GM21526 (cell line): ENCODE measurements around the gene EPHB3.

Experiments
- ATAC-seq: cut with Tn5 transposase; IDR thresholded peaks from one replicate; pipeline ENCODE4 v1.9.1; 2021; ENCODE audit warnings: moderate library complexity; ENCODE audit not compliant: unreplicated experiment, low FRiP score

EPHB3 gene

GRCh38 chr3:184561061-184561912, at the start of gene EPHB3:
TSS of gene EPHB3 (plus strand) at chr3:184561785. CDS start at chr3:184562236, 451 bp downstream.
- ATAC-seq = peak; percentile 88

- no peak for ATAC-seq
These were observed 49.0 kb upstream of the EPHB3 start for GRCh38 chr3:184512621-184513020.

- no peak for ATAC-seq
These were observed 48.1 kb upstream of the EPHB3 start for GRCh38 chr3:184513276-184514170.

- ATAC-seq = no peak
These were observed 47.5 kb upstream of the EPHB3 start for GRCh38 chr3:184514171-184514490.

- no peak for ATAC-seq
These were observed 37.6 kb upstream of the EPHB3 start for GRCh38 chr3:184523825-184524615.

GRCh38 chr3:184524981-184525336, 36.6 kb upstream of the EPHB3 start:
- ATAC-seq = no peak

GRCh38 chr3:184525337-184526087, 36.1 kb upstream of the EPHB3 start:
- no peak for ATAC-seq

GRCh38 chr3:184526088-184526433, 35.5 kb upstream of the EPHB3 start:
- no peak for ATAC-seq

- ATAC-seq = no peak
These were observed 29.8 kb upstream of the EPHB3 start for GRCh38 chr3:184531626-184532280.

GRCh38 chr3:184532940-184533732, 28.4 kb upstream of the EPHB3 start:
- no peak for ATAC-seq

- ATAC-seq = no peak
These were observed 23.5 kb upstream of the EPHB3 start for GRCh38 chr3:184537885-184538665.

GRCh38 chr3:184538666-184539431, 22.7 kb upstream of the EPHB3 start:
- ATAC-seq = no peak

- ATAC-seq = no peak
These were observed 21.7 kb upstream of the EPHB3 start for GRCh38 chr3:184539801-184540435.

GRCh38 chr3:184540777-184541681, 20.6 kb upstream of the EPHB3 start:
- ATAC-seq = no peak

- no peak for ATAC-seq
These were observed 19.6 kb upstream of the EPHB3 start for GRCh38 chr3:184541886-184542562.
